HepG2 (cell line): ENCODE results near the gene PDPR. TPM values are rescaled to one million over a fixed set of nuclear protein-coding genes. Genes with fewer than 3 reads are reported as not detected.

Source experiments
- BRF2 ChIP-seq: sonication (generic); formaldehyde crosslinking; IDR thresholded peaks from 2 replicates; pipeline ENCODE4 v1.8.1; 2022; ENCODE audit warnings: mild to moderate bottlenecking, missing genetic modification reagents
- EP300 ChIP-seq, 3 experiments: sonication (generic) in 1 of 3; formaldehyde crosslinking in 1 of 3; IDR thresholded peaks; 2 replicates each; pipeline versions ENCODE4 v1.5.1 to v1.6.1; 2011 to 2020; ENCODE audit warnings: low read depth in 2 of 3, low read length in 2 of 3, borderline replicate concordance in 1 of 3, improper control_type of control experiment in 1 of 3, mild to moderate bottlenecking in 1 of 3, missing genetic modification reagents in 1 of 3, moderate library complexity in 1 of 3
- GABPB1 ChIP-seq: IDR thresholded peaks from 2 replicates; pipeline ENCODE4 v1.6.1; 2016; ENCODE audit warnings: mild to moderate bottlenecking, missing genetic modification reagents, moderate library complexity, missing compliant biosample characterization
- HDAC1 ChIP-seq: sonication (generic); formaldehyde crosslinking; IDR thresholded peaks from 2 replicates; pipeline ENCODE4 v1.5.1; 2020; ENCODE audit warnings: mild to moderate bottlenecking, missing genetic modification reagents
- HNF4A ChIP-seq: sonication (generic); formaldehyde crosslinking; IDR thresholded peaks from 2 replicates; pipeline ENCODE4 v1.4.0; 2020; ENCODE audit warnings: missing genetic modification reagents
- HNF4G ChIP-seq, 2 experiments: sonication (generic) in 1 of 2; formaldehyde crosslinking in 1 of 2; IDR thresholded peaks; 2 replicates each; pipeline versions ENCODE4 v1.4.0 to v1.6.1; 2011 to 2020; ENCODE audit warnings: borderline replicate concordance in 2 of 2, low read depth in 2 of 2, mild to moderate bottlenecking in 2 of 2, low read length in 1 of 2, missing genetic modification reagents in 1 of 2, moderate library complexity in 1 of 2
- KDM5B ChIP-seq: sonication (generic); formaldehyde crosslinking; IDR thresholded peaks from 2 replicates; pipeline ENCODE4 v1.4.0; 2020; ENCODE audit warnings: missing genetic modification reagents, mild to moderate bottlenecking, borderline replicate concordance
- MXD1 ChIP-seq: sonication (generic); formaldehyde crosslinking; IDR thresholded peaks from 2 replicates; pipeline ENCODE4 v1.4.0; 2020; ENCODE audit warnings: mild to moderate bottlenecking, missing genetic modification reagents
- NCOA2 ChIP-seq: sonication (generic); formaldehyde crosslinking; IDR thresholded peaks from 2 replicates; pipeline ENCODE4 v1.8.0; 2022; ENCODE audit warnings: inconsistent platforms
- PATZ1 ChIP-seq: sonication (generic); formaldehyde crosslinking; IDR thresholded peaks from 2 replicates; pipeline ENCODE4 v1.4.0; 2020; ENCODE audit warnings: missing genetic modification reagents
- SIN3B ChIP-seq: fragments of 150-350 bp; IDR thresholded peaks from 2 replicates; pipeline ENCODE4 v1.6.1; 2014; ENCODE audit warnings: low read length
- TFAP4 ChIP-seq: sonication (generic); IDR thresholded peaks from 2 replicates; pipeline ENCODE4 v1.6.1; 2016; ENCODE audit warnings: low read depth, borderline replicate concordance
- YEATS4 ChIP-seq: sonication (generic); formaldehyde crosslinking; IDR thresholded peaks from 2 replicates; pipeline ENCODE4 v1.4.0; 2020; ENCODE audit warnings: missing genetic modification reagents, borderline replicate concordance
- ZFX ChIP-seq: sonication (generic); formaldehyde crosslinking; IDR thresholded peaks from 2 replicates; pipeline ENCODE4 v1.4.0; 2020; ENCODE audit warnings: mild to moderate bottlenecking, low read depth, missing genetic modification reagents, moderate library complexity
- ZNF225 ChIP-seq: sonication (generic); formaldehyde crosslinking; IDR thresholded peaks from 2 replicates; pipeline ENCODE4 v1.4.0; 2020; ENCODE audit warnings: mild to moderate bottlenecking, missing genetic modification reagents
- ZNF44 ChIP-seq: sonication (generic); formaldehyde crosslinking; IDR thresholded peaks from 2 replicates; pipeline ENCODE4 v1.5.1; 2020; ENCODE audit warnings: mild to moderate bottlenecking, missing genetic modification reagents
- ZNF543 ChIP-seq: sonication (generic); formaldehyde crosslinking; IDR thresholded peaks from 2 replicates; pipeline ENCODE4 v1.4.0; 2020; ENCODE audit warnings: mild to moderate bottlenecking, missing genetic modification reagents
- ZNF687 ChIP-seq: sonication (generic); formaldehyde crosslinking; IDR thresholded peaks from 2 replicates; pipeline ENCODE4 v1.5.1; 2020; ENCODE audit warnings: mild to moderate bottlenecking, missing genetic modification reagents, moderate library complexity
- polyA plus RNA-seq, 8 experiments: library from polyadenylated mRNA; depleted of rRNA in 3 of 8; stranded (reverse) in 7 of 8; unstranded in 1 of 8; fragments of >200 nt; fragmentation: Illumina TruSeq in 4 of 8; extraction: Trizol in 4 of 8; gene quantifications; 2 replicates each; pipeline versions ENCODE4 v1.2.1 to v1.2.3, GENCODE V29; 2011 to 2016; ENCODE audit warnings: low read depth in 4 of 8, missing spikeins in 1 of 8, mixed read lengths in 1 of 8; ENCODE audit not compliant: insufficient read depth in 1 of 8
- total RNA-seq, 5 experiments: library from RNA; depleted of rRNA; stranded (reverse); fragments of >200 nt; fragmentation: Illumina TruSeq; extraction: Trizol; gene quantifications; 2 replicates each; pipeline ENCODE4 v1.2.3, GENCODE V29; 2016; ENCODE audit warnings: low read depth in 1 of 5

Gene PDPR
- total and polyA plus RNA-seq, 2 of the 13 experiments (the other 11 are each of a cell fraction or from before 2014, with no cell fraction given), result 19.5 to 29.9 TPM

GRCh38 chr16:70152578-70153302 is 38.6 kb downstream of the PDPR start (continued):
- TF ChIP-seq PATZ1 (CRISPR knock-in tag), result peak; percentile 27
- peak; percentile 76 for TF ChIP-seq HDAC1
- TF ChIP-seq KDM5B (CRISPR knock-in tag), result peak; percentile 52; the same call in 1 of the 2 replicates
- peak; percentile 64 for TF ChIP-seq YEATS4
- TF ChIP-seq NCOA2, result peak; percentile 63
- TF ChIP-seq MXD1 (CRISPR knock-in tag), result peak; percentile 50; the same call in 1 of the 2 replicates
- TF ChIP-seq ZNF687 (CRISPR knock-in tag), result peak; percentile 91
- TF ChIP-seq HNF4A (CRISPR knock-in tag), result peak; percentile 95
- peak; percentile 71 for TF ChIP-seq ZFX (CRISPR knock-in tag)
- peak; percentile 79; the same call in 1 of the 2 replicates for TF ChIP-seq ZNF44 (CRISPR knock-in tag)
- TF ChIP-seq BRF2 (CRISPR knock-in tag), result peak; percentile 34; the same call in 1 of the 2 replicates
- peak in 1 of 2 experiments; percentile 63; a peak in 1 of 4 replicates for TF ChIP-seq EP300 (IDR thresholded peaks at IDR 0.05; ENCODE audit: low read depth in 2 of 2, low read length in 2 of 2)
- no peak; the same call in 1 of the 2 replicates for TF ChIP-seq EP300 (CRISPR knock-in tag; IDR thresholded peaks at IDR 0.05; ENCODE audit: borderline replicate concordance)
- peak; percentile 38; the same call in 1 of the 2 replicates for TF ChIP-seq SIN3B
- 0 out of 2 replicates have a peak, but pooled peaks have one; percentile 32 for TF ChIP-seq GABPB1 (CRISPR knock-in tag)
- 0 out of 2 replicates have a peak, but pooled peaks have one; percentile 52 for TF ChIP-seq ZNF543 (CRISPR knock-in tag)
- peak; percentile 66; the same call in 1 of the 2 replicates for TF ChIP-seq HNF4G (IDR thresholded peaks at IDR 0.05; ENCODE audit: borderline replicate concordance, low read depth, low read length)
- no peak for TF ChIP-seq HNF4G (CRISPR knock-in tag; IDR thresholded peaks at IDR 0.05; ENCODE audit: borderline replicate concordance, low read depth)
- 0 out of 2 replicates have a peak, but pooled peaks have one; percentile 42 for TF ChIP-seq TFAP4
- peak; percentile 77; the same call in 1 of the 2 replicates for TF ChIP-seq ZNF225 (CRISPR knock-in tag)
